GM12872 (cell line): Measurements from ENCODE around the gene ERP44.

Experiments used
- TF ChIP-seq, protein P1 (sequence below): IDR thresholded peaks from 3 replicates; pipeline ENCODE4 v1.5.1; 2011; ENCODE audit warnings: low read depth, mild to moderate bottlenecking, low read length, moderate library complexity; ENCODE audit not compliant: insufficient read depth

The ERP44 gene

DNA sequence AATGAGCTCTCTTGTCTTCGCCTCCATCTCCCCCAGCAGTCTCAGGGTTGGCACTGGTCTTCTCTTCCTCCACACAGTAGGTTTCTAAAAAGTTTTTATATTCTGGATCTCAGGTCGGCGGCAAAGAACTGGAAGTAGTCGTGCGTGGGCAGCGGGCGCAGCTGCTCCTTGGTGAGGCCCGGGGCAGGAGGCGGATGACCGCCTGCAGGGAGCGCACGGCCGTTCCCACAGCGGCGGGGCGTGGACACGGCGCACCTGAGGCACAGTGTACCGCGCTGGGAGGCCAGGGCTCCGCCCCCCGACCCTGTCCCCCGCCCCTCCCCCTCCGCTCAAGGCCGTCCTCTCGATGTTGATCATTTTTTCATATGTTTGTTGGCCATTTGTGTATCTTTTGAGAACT lies 99.9 kb downstream of the ERP44 start:
- TF ChIP-seq, protein P1, sequence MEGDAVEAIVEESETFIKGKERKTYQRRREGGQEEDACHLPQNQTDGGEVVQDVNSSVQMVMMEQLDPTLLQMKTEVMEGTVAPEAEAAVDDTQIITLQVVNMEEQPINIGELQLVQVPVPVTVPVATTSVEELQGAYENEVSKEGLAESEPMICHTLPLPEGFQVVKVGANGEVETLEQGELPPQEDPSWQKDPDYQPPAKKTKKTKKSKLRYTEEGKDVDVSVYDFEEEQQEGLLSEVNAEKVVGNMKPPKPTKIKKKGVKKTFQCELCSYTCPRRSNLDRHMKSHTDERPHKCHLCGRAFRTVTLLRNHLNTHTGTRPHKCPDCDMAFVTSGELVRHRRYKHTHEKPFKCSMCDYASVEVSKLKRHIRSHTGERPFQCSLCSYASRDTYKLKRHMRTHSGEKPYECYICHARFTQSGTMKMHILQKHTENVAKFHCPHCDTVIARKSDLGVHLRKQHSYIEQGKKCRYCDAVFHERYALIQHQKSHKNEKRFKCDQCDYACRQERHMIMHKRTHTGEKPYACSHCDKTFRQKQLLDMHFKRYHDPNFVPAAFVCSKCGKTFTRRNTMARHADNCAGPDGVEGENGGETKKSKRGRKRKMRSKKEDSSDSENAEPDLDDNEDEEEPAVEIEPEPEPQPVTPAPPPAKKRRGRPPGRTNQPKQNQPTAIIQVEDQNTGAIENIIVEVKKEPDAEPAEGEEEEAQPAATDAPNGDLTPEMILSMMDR: no peak

DNA sequence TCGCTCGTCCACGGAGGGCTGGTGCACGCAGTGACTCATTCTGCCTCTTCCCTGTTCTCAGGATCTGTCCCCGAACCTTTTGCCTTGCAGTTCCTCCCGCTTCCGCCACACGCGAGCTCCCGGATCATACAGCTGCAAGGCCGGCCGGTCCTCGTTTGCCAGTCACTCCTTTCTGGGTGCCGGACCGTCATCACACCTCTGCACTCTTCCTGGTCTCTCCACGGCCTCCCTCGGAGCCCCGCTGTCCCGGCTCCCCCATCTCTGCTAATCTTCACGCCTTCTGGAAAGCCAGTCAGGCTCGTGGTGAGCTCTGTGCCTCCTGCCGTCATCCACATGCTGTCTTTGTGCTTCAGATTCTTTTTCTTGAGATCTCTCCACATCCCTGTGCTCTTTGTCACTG lies 100.5 kb downstream of the ERP44 start:
- TF ChIP-seq, protein P1: no peak

DNA sequence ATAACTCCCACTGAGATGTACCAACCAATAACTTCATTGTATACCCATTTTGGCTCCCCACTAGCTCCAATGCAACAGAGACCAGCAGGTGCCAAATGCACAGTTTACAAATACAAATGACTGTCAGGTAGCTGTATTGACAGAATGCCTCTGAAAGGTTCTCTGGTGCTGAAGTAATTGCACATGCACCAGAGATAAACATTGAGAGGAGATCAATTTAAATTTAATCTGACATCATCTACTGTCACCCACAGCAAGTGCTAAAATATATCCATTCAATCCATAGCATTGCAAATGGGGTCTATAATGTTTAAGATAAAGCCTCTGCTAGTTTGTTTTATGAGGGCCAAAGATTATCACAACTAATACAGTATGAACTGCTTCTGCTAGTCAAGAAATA lies 112.2 kb downstream of the ERP44 start:
- TF ChIP-seq, protein P1: no peak

DNA sequence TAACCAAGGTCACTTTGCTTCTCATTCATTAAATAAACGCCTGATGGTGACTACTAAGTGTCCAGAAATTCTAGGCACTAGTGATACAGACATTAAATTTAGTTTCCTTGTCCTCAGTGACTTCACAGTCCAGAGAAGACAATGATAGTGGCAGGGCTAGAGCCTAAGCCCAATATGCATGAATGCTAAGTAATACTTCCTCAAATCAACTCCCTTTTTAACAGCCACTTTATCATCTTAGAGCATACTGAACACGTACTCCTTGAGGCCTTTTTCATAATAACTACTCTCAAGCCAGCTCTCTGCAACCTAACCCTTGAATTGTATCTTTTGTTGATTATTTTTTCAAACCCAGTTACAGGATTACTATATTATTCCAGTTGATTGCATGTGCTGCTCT lies 118.2 kb downstream of the ERP44 start:
- TF ChIP-seq, protein P1: no peak

DNA sequence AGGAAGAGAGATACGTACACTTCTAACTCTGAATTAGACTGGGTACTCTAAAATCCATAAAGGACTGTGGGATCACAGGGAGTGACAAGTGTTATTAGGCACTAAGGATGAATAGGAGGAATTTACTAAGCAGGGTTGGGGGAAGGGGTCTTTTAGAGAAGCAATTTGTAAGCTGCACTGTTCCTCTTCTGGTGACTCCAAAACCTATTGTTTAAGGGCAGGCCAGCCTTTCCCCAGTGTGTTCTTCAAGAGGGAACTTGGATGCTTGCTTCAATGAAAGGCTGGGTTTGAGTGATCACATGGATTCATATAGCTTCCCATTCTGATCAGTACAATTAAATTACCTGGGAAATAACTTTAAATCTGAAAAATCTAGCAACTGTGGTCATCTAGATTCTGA lies 120.6 kb downstream of the ERP44 start:
- TF ChIP-seq, protein P1: no peak

DNA sequence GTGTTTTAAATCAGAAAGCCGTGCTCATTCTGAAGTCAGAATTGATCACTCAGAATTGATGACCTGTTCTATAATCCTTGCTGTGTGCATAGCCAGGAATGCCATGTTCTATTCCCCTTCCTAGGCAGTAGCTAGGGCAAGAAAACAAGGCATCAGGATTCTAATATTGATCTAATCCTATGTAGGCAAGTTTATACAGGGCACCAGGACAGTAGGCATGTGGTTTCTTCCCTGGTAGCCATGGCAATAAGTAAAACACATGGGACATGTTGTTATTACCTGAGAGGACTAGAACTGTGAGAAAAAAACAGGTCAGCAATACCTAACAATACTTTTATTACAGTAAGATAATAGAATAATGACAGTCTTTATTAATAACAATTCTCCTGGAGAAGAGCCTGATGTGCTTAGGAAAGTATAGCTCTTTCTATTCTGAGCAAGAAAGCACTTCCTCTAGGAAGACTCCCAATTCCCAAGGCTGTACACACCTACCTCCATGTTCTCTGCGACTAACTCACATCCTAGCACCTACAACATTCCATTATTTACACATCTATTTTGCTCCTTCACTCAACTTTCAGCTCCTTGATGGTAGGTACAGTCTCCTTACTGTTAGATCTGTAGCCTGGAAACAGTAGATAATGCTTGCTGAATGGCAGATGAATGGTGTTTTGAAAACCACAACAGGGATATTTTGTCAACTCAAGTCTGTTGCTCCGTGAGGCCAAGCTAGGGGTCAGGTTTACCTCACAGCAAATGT lies 121.6 kb downstream of the ERP44 start:
- TF ChIP-seq, protein P1: no peak

DNA sequence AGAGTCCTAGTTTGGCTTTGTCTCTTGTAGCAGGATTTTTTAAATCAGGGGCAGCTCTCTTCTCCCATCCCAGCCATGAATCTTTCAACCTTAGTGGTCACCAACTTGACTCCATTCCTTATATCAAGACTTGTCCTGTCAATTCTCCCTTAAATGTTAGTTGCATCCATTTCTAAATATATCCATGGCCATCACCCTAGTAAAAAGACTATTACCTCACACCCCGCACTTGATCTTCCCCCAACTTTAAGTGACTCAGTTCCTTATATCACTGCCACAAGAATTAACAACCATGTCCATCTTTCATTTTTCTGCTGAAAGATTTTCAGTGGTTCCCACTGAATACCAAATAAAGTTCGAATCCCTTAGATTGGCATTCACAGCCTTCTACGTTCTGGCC lies 125.3 kb downstream of the ERP44 start:
- TF ChIP-seq, protein P1: no peak
